SK-N-SH (cell line): ENCODE measurements around the gene SEMA3G. TPM values are rescaled to one million over a fixed set of nuclear protein-coding genes. Genes with fewer than 3 reads are reported as not detected.

ENCODE experiments used
- CTCF ChIA-PET: fragments of 300-600, 350-600 bp; formaldehyde crosslinking; extraction: SDS; loops from one replicate; lab custom pipeline; 2021; lab: Yijun Ruan, JAX
- POLR2A ChIA-PET: fragments of 350-600 bp; sonication (Branson Sonifier 250); formaldehyde crosslinking; extraction: SDS; loops from one replicate; lab custom pipeline; 2020; ENCODE audit warnings: antibody characterized with exemption, inconsistent platforms; lab: Yijun Ruan, JAX
- DNase-seq: peaks from one replicate; pipeline ENCODE4 v3.0.0; 2012
- H2AFZ ChIP-seq: fragments of 200-600 bp; sonication (generic); 2 replicates; pipeline ENCODE4 v1.8.1; 2016; ENCODE audit warnings: antibody characterized with exemption, mild to moderate bottlenecking, low read depth
- H3F3A ChIP-seq: fragments of 200-600 bp; sonication (generic); replicated peaks from 2 replicates; pipeline ENCODE3; 2016; ENCODE audit warnings: antibody characterized with exemption, mild to moderate bottlenecking; ENCODE audit not compliant: insufficient read depth
- H3K27ac ChIP-seq, 2 experiments: fragments of 200-500 bp in 1 of 2; fragments of 200-600 bp in 1 of 2; sonication (Bioruptor generic) in 1 of 2; sonication (generic), shearing (Covaris generic) in 1 of 2; 2 replicates each; pipeline versions ENCODE4 v1.5.1 to v1.6.1; 2014 to 2016; ENCODE audit warnings: low read depth in 2 of 2, inconsistent platforms in 1 of 2, low read length in 1 of 2, mild to moderate bottlenecking in 1 of 2, mixed read lengths in 1 of 2
- H3K27me3 ChIP-seq: fragments of 200-600 bp; sonication (generic), shearing (Covaris generic); 2 replicates; pipeline ENCODE4 v1.6.1; 2016; ENCODE audit warnings: mixed run types; ENCODE audit not compliant: insufficient read depth
- H3K36me3 ChIP-seq, 2 experiments: fragments of 200-500 bp in 1 of 2; fragments of 200-600 bp in 1 of 2; sonication (Bioruptor generic) in 1 of 2; sonication (generic) in 1 of 2; replicated peaks in 1 of 2; 2 replicates each; pipeline versions ENCODE3 to v1.5.1; 2014 to 2016; ENCODE audit warnings: low read length in 1 of 2, mild to moderate bottlenecking in 1 of 2; ENCODE audit not compliant: insufficient read depth in 2 of 2, control insufficient read depth in 1 of 2
- H3K4me1 ChIP-seq, 2 experiments: fragments of 200-500 bp in 1 of 2; fragments of 200-600 bp in 1 of 2; sonication (Bioruptor generic) in 1 of 2; sonication (generic), shearing (Covaris generic) in 1 of 2; 2 replicates each; pipeline versions ENCODE4 v1.5.1 to v1.6.1; 2014 to 2016; ENCODE audit warnings: low read depth in 1 of 2, low read length in 1 of 2, mixed run types in 1 of 2; ENCODE audit not compliant: insufficient read depth in 2 of 2, control insufficient read depth in 1 of 2
- H3K4me2 ChIP-seq: fragments of 200-600 bp; sonication (generic), shearing (Covaris generic); 2 replicates; pipeline ENCODE4 v1.6.1; 2017; ENCODE audit warnings: mixed run types
- H3K4me3 ChIP-seq, 2 experiments: fragments of 200-500 bp in 1 of 2; fragments of 200-600 bp in 1 of 2; sonication (Bioruptor generic) in 1 of 2; sonication (generic), shearing (Covaris generic) in 1 of 2; 2 replicates each; pipeline versions ENCODE4 v1.5.1 to v1.8.1; 2014 to 2016; ENCODE audit warnings: low read depth in 2 of 2, inconsistent platforms in 1 of 2, low read length in 1 of 2, mild to moderate bottlenecking in 1 of 2, mixed read lengths in 1 of 2, moderate library complexity in 1 of 2
- H3K79me2 ChIP-seq: fragments of 200-600 bp; sonication (generic); 2 replicates; pipeline ENCODE4 v1.8.1; 2017; ENCODE audit warnings: mild to moderate bottlenecking; ENCODE audit not compliant: insufficient read depth
- H3K9ac ChIP-seq: fragments of 200-600 bp; sonication (generic); 2 replicates; pipeline ENCODE4 v1.6.1; 2017; ENCODE audit warnings: mixed run types
- H3K9me2 ChIP-seq: fragments of 200-600 bp; sonication (generic); 2 replicates; pipeline ENCODE4 v1.6.1; 2017; ENCODE audit warnings: mixed run types
- H3K9me3 ChIP-seq: fragments of 200-600 bp; sonication (generic); 2 replicates; pipeline ENCODE4 v1.6.1; 2017; ENCODE audit warnings: mixed run types, mild to moderate bottlenecking, moderate library complexity
- H4K20me1 ChIP-seq: fragments of 200-600 bp; sonication (generic); 2 replicates; pipeline ENCODE4 v1.6.1; 2017; ENCODE audit warnings: mild to moderate bottlenecking, mixed run types; ENCODE audit not compliant: insufficient read depth
- FOXM1 ChIP-seq: IDR thresholded peaks from 2 replicates; pipeline ENCODE4 v1.4.0; 2012; ENCODE audit warnings: low read depth, mild to moderate bottlenecking
- GATA2 ChIP-seq: sonication (generic); formaldehyde crosslinking; IDR thresholded peaks from 2 replicates; pipeline ENCODE4 v1.5.0; 2020; ENCODE audit warnings: mild to moderate bottlenecking, missing genetic modification reagents
- MEF2A ChIP-seq: IDR thresholded peaks from 2 replicates; pipeline ENCODE4 v1.4.0; 2012; ENCODE audit warnings: low read depth, borderline replicate concordance
- MXI1 ChIP-seq: IDR thresholded peaks from 2 replicates; pipeline ENCODE4 v1.6.1; 2012; ENCODE audit warnings: mild to moderate bottlenecking, low read depth, low read length, improper control_type of control experiment
- NFIC ChIP-seq: IDR thresholded peaks from 2 replicates; pipeline ENCODE4 v1.4.0; 2012; ENCODE audit warnings: borderline replicate concordance
- RAD21 ChIP-seq: IDR thresholded peaks from 2 replicates; pipeline ENCODE4 v1.6.1; 2012; ENCODE audit warnings: mild to moderate bottlenecking, low read length
- RCOR1 ChIP-seq: fragments of 150-350 bp; IDR thresholded peaks from 2 replicates; pipeline ENCODE4 v1.6.1; 2017; ENCODE audit warnings: antibody characterized with exemption, low read length
- RFX5 ChIP-seq: IDR thresholded peaks from 2 replicates; pipeline ENCODE4 v1.6.1; 2012; ENCODE audit warnings: mild to moderate bottlenecking, improper control_type of control experiment, low read length
- RXRA ChIP-seq: IDR thresholded peaks from 2 replicates; pipeline ENCODE4 v1.4.0; 2012; ENCODE audit warnings: low read depth, mild to moderate bottlenecking, borderline replicate concordance
- SMC3 ChIP-seq: IDR thresholded peaks from 2 replicates; pipeline ENCODE4 v1.6.1; 2012; ENCODE audit warnings: low read depth, low read length, improper control_type of control experiment
- TCF12 ChIP-seq: IDR thresholded peaks from 2 replicates; pipeline ENCODE4 v1.4.0; 2012
- WGBS: methylation state at CpG from one replicate; pipeline ENCODE4 v1.1.6; 2017; ENCODE audit warnings: low lambda C conversion rate; 5-methylcytosine and 5-hydroxymethylcytosine counted together
- polyA plus RNA-seq, 3 experiments: library from polyadenylated mRNA; depleted of rRNA; stranded (reverse); fragments of >200 nt; gene quantifications; 2 replicates each; pipeline ENCODE4 v1.2.3, GENCODE V29; 2012
- TF ChIP-seq, protein P1 (sequence below): IDR thresholded peaks from 2 replicates; pipeline ENCODE4 v1.6.1; 2012; ENCODE audit warnings: mild to moderate bottlenecking, low read depth, low read length, moderate library complexity
- TF ChIP-seq, protein P2 (sequence below): IDR thresholded peaks from 2 replicates; pipeline ENCODE4 v1.4.0; 2012; ENCODE audit warnings: low read depth, borderline replicate concordance
- TF ChIP-seq, protein P3 (sequence below): IDR thresholded peaks from 2 replicates; pipeline ENCODE4; 2012
- TF ChIP-seq, protein P4 (sequence below): IDR thresholded peaks from 2 replicates; pipeline ENCODE4 v1.4.0; 2012; ENCODE audit warnings: low read depth, borderline replicate concordance

SEMA3G gene
- polyA plus RNA-seq, 1 of the 3 experiments (the other 2 are of a cell fraction) = 0.13 TPM

DNA sequence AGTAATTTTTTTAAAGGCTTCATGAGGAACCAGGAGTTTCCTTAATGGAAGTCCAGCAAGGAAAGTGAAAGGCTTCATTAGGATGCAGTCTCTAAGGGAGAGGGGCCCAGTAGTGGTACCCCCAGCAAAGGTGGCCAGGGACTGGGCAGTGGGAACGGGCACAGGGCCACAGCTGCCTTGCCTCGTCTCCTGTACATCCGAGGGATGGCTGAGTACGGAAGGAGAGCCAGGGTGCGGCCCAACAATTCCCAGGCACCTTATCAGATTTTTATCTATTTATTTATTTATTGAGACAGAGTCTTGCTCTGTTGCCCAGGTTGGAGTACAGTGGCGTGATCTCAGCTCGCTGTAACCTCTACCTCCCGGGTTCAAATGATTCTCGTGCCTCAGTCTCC is 14.5 kb downstream of the SEMA3G start:
- H3K79me2 ChIP-seq = no peaks in the 10 kb centered on the region
- no peak overlapping the region for H3K4me3 ChIP-seq
- ChIA-PET CTCF (interaction anchor here (3.5 to 28.4 kb wide), 2 partner anchors 17 to 18 kb away, joined by 16 to 578 read pairs; partner anchors contain the start of genes NISCH, SEMA3G and TNNC1), POLR2A (no interaction called here)
- H3K9ac ChIP-seq = no peak overlapping the region
- no peak overlapping the region for H2AFZ ChIP-seq
- 86% methylated on average over 9 of the region's 9 CpGs for WGBS
- peaks cover 0 to 7% of the 10 kb centered on the region in 2 experiments; a peak in 1 of 4 replicates for H3K4me1 ChIP-seq
- no peaks in the 10 kb centered on the region for H3K9me3 ChIP-seq
- no peaks in the 10 kb centered on the region for H3K27me3 ChIP-seq
- no peak overlapping the region for H3K27ac ChIP-seq
- H3K9me2 ChIP-seq = no peaks in the 10 kb centered on the region
- no peak for TF ChIP-seq SMC3
- TF ChIP-seq, protein P1, sequence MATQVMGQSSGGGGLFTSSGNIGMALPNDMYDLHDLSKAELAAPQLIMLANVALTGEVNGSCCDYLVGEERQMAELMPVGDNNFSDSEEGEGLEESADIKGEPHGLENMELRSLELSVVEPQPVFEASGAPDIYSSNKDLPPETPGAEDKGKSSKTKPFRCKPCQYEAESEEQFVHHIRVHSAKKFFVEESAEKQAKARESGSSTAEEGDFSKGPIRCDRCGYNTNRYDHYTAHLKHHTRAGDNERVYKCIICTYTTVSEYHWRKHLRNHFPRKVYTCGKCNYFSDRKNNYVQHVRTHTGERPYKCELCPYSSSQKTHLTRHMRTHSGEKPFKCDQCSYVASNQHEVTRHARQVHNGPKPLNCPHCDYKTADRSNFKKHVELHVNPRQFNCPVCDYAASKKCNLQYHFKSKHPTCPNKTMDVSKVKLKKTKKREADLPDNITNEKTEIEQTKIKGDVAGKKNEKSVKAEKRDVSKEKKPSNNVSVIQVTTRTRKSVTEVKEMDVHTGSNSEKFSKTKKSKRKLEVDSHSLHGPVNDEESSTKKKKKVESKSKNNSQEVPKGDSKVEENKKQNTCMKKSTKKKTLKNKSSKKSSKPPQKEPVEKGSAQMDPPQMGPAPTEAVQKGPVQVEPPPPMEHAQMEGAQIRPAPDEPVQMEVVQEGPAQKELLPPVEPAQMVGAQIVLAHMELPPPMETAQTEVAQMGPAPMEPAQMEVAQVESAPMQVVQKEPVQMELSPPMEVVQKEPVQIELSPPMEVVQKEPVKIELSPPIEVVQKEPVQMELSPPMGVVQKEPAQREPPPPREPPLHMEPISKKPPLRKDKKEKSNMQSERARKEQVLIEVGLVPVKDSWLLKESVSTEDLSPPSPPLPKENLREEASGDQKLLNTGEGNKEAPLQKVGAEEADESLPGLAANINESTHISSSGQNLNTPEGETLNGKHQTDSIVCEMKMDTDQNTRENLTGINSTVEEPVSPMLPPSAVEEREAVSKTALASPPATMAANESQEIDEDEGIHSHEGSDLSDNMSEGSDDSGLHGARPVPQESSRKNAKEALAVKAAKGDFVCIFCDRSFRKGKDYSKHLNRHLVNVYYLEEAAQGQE = no peak
- TF ChIP-seq GATA2 (CRISPR knock-in tag) = no peak
- TF ChIP-seq RXRA = no peak
- TF ChIP-seq FOXM1 = no peak
- TF ChIP-seq RCOR1 = no peak
- TF ChIP-seq NFIC = no peak
- TF ChIP-seq MEF2A = no peak
- no peak for TF ChIP-seq MXI1
- TF ChIP-seq RFX5 = no peak
- TF ChIP-seq RAD21 = no peak
- TF ChIP-seq, protein P2, sequence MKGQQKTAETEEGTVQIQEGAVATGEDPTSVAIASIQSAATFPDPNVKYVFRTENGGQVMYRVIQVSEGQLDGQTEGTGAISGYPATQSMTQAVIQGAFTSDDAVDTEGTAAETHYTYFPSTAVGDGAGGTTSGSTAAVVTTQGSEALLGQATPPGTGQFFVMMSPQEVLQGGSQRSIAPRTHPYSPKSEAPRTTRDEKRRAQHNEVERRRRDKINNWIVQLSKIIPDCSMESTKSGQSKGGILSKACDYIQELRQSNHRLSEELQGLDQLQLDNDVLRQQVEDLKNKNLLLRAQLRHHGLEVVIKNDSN = no peak
- TF ChIP-seq, protein P3, sequence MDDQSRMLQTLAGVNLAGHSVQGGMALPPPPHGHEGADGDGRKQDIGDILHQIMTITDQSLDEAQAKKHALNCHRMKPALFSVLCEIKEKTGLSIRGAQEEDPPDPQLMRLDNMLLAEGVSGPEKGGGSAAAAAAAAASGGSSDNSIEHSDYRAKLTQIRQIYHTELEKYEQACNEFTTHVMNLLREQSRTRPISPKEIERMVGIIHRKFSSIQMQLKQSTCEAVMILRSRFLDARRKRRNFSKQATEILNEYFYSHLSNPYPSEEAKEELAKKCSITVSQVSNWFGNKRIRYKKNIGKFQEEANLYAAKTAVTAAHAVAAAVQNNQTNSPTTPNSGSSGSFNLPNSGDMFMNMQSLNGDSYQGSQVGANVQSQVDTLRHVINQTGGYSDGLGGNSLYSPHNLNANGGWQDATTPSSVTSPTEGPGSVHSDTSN = no peak
- no peak for TF ChIP-seq TCF12
- TF ChIP-seq, protein P4, sequence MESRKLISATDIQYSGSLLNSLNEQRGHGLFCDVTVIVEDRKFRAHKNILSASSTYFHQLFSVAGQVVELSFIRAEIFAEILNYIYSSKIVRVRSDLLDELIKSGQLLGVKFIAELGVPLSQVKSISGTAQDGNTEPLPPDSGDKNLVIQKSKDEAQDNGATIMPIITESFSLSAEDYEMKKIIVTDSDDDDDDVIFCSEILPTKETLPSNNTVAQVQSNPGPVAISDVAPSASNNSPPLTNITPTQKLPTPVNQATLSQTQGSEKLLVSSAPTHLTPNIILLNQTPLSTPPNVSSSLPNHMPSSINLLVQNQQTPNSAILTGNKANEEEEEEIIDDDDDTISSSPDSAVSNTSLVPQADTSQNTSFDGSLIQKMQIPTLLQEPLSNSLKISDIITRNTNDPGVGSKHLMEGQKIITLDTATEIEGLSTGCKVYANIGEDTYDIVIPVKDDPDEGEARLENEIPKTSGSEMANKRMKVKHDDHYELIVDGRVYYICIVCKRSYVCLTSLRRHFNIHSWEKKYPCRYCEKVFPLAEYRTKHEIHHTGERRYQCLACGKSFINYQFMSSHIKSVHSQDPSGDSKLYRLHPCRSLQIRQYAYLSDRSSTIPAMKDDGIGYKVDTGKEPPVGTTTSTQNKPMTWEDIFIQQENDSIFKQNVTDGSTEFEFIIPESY = no peak
- TF ChIP-seq, all 33 proteins: peak for 0
- Histone ChIP-seq H3K4me2 (no peak overlapping the region), H3K36me3 (no peaks in the 10 kb centered on the region), H4K20me1 (no peaks in the 10 kb centered on the region), H3F3A (no peaks in the 10 kb centered on the region)
- no peak for DNase-seq
